ENCODE measurements around the gene KCNC1. TPM values are rescaled to one million over a fixed set of nuclear protein-coding genes. Genes with fewer than 3 reads are reported as not detected.

Gene KCNC1
- total RNA-seq, 2 experiments from 2014 or later = not detected

- ChIA-PET CTCF (no interaction called here), POLR2A (no interaction called here)
These were observed 14.5 kb downstream of the KCNC1 start for GRCh38 chr11:17748761-17749721.

- ChIA-PET POLR2A (no interaction called here), CTCF (no interaction called here)
These were observed 15.6 kb downstream of the KCNC1 start for GRCh38 chr11:17750013-17750800.

GRCh38 chr11:17750801-17751165 lies 16.2 kb downstream of the KCNC1 start:
- ChIA-PET CTCF (no interaction called here), POLR2A (interaction anchor here (0.6 kb wide), 1 partner anchor 276 kb away, joined by 3 read pairs; no protein-coding TSS in a partner anchor)

- ChIA-PET POLR2A (interaction anchor here (0.6 kb wide), 1 partner anchor 277 kb away, joined by 3 read pairs; no protein-coding TSS in a partner anchor), CTCF (no interaction called here)
These were observed 17.0 kb downstream of the KCNC1 start for GRCh38 chr11:17751558-17751957.

- ChIA-PET CTCF (no interaction called here), POLR2A (no interaction called here)
These were observed 17.6 kb downstream of the KCNC1 start for GRCh38 chr11:17752144-17752543.

GRCh38 chr11:17753153-17753552 lies 18.6 kb downstream of the KCNC1 start:
- ChIA-PET CTCF (no interaction called here), POLR2A (no interaction called here)

- CTCF ChIA-PET = no interaction called here
- POLR2A ChIA-PET = no interaction called here
These were observed 19.1 kb downstream of the KCNC1 start for GRCh38 chr11:17753641-17754040.

- POLR2A ChIA-PET = no interaction called here
- CTCF ChIA-PET = no interaction called here
These were observed 21.3 kb downstream of the KCNC1 start for GRCh38 chr11:17755891-17756290.

- POLR2A ChIA-PET = no interaction called here
- CTCF ChIA-PET = interaction anchor here (0.7 to 1.6 kb wide), 4 partner anchors 14 to 219 kb away, joined by 3 to 4 read pairs (median 3); no protein-coding TSS in a partner anchor
These were observed 25.8 kb downstream of the KCNC1 start for GRCh38 chr11:17760102-17761029.

- CTCF ChIA-PET = no interaction called here
- POLR2A ChIA-PET = no interaction called here
These were observed 27.9 kb downstream of the KCNC1 start for GRCh38 chr11:17762309-17762974.

GRCh38 chr11:17763244-17763643 lies 28.7 kb downstream of the KCNC1 start:
- CTCF ChIA-PET = no interaction called here
- POLR2A ChIA-PET = no interaction called here

GRCh38 chr11:17763703-17764102 lies 29.1 kb downstream of the KCNC1 start:
- ChIA-PET POLR2A (no interaction called here), CTCF (no interaction called here)

GRCh38 chr11:17764446-17765218 lies 30.1 kb downstream of the KCNC1 start:
- POLR2A ChIA-PET = no interaction called here
- CTCF ChIA-PET = no interaction called here

GRCh38 chr11:17765356-17766072 lies 30.9 kb downstream of the KCNC1 start:
- CTCF ChIA-PET = no interaction called here
- POLR2A ChIA-PET = no interaction called here

GRCh38 chr11:17766073-17766359 lies 31.4 kb downstream of the KCNC1 start:
- POLR2A ChIA-PET = no interaction called here
- CTCF ChIA-PET = no interaction called here

- ChIA-PET POLR2A (no interaction called here), CTCF (interaction anchor here (0.7 kb wide), 1 partner anchor 185 kb away, joined by 3 read pairs; no protein-coding TSS in a partner anchor)
These were observed 32.0 kb downstream of the KCNC1 start for GRCh38 chr11:17766590-17766989.

- ChIA-PET CTCF (interaction anchor here (0.7 kb wide), 1 partner anchor 184 kb away, joined by 3 read pairs; no protein-coding TSS in a partner anchor), POLR2A (interaction anchor here (0.7 kb wide), 1 partner anchor 274 kb away, joined by 3 read pairs; no protein-coding TSS in a partner anchor)
These were observed 32.8 kb downstream of the KCNC1 start for GRCh38 chr11:17767301-17767885.

- ChIA-PET POLR2A (no interaction called here), CTCF (no interaction called here)
These were observed 33.3 kb downstream of the KCNC1 start for GRCh38 chr11:17767914-17768313.
